ENCODE data around the gene LAMB3.

LAMB3 gene

DNA sequence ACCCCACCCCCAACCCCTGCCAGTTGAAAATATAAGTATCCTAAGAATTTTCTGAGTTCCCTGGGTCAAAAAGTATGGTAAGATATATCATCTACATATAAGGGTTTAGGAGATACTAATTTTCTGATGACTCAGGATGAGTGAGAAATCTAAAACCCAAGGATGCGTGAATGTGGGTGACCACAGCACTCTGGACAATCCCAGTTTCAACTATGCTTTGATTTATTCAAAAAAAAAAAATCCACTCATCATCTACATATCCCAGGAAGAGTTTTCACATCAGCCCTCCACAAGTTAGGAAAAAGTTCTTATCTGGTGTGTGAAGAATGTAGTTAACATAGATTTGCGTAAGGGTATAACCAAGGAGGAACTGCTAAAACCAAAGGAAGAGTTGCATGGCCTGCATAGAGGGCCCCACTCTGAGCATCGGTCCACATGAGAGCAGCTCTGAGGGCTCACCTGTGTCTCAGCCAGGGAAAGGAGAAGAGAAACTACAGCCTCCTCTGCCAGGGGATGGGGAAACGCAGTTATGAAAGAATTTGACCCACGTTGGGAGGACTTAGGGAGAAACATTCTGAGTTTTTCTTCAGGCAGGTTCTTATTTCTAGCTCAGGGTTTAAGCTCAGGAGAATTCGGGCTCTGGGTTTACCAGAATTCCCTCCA lies 18.8 kb downstream of the LAMB3 start:
- no peak for DNase-seq (ENCODE audit: low read depth)

DNA sequence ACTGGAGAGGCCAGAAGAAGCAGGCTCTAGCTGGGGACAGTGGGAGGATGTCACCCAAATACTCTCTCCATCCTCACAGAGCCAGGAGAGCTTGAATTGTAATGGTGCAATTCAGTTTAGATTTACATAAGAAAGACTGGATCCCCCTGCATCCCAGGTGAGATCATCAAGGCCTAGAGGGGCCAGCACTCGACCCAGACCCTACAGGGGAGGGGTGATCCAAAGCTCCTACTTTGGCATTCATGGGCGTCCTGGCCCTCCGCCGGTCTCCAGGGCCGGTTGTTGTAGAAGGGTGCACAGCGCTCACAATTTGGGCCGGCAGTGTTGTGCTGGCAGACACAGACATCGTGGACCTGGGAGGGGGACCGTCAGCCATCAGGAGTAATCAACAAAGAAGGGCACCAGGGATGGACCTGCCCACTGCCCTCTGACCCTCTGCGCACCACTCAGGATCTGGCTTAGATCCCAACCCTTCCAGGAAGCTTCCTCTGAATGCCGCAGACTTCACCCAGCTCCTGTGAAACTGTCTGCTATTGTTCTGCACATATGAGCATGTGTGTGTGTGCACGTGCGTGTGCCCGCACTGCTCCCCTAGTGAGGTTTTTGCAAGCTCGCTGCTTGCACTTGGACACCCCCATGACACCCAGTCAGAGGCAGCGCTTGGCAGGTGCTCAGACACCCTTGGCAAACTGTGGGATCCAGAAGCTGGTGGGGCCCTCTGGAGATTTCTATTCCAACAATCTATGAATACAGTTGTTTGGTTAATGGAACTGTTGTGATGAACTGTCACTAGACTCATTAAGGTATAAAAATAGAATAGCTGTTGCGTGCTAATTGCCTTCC lies 21.6 kb downstream of the LAMB3 start:
- no peak for DNase-seq (ENCODE audit: low read depth)

DNA sequence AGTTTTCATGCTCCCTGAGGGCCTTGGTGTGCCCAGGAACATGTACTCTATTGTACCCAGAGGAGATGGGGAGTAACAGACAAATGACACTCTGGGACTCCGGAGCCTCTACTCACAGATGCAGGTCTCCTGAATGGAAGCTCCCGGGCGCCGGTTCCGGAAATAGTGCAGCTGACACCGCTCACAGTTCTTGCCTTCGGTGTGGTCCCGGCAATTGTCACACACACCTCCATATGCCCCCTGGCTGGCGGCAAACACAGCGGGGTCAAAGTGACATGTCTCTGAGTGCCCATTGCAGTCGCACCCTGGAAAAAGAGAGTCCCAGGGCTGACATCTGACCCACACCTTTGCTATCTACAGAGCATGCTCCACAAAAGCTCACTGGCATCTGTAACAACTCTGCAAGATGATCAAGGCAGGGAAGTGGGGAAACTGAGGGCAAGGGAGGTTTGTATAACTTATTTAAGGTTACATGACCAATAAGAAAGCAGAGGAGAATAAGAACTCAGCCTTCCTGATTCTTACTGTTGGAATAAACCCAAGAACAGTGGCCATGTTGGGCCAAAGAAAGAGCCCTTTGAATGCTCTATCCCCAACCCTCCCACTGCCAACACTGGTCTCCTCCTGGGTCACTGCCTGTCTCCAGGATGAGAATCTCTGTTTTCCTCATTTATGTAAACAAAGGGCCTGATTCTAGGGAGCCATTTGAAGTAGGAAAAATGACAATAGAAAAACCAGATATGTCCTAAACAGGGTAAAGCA lies 22.4 kb downstream of the LAMB3 start:
- DNase-seq (ENCODE audit: low read depth), result no peak

DNA sequence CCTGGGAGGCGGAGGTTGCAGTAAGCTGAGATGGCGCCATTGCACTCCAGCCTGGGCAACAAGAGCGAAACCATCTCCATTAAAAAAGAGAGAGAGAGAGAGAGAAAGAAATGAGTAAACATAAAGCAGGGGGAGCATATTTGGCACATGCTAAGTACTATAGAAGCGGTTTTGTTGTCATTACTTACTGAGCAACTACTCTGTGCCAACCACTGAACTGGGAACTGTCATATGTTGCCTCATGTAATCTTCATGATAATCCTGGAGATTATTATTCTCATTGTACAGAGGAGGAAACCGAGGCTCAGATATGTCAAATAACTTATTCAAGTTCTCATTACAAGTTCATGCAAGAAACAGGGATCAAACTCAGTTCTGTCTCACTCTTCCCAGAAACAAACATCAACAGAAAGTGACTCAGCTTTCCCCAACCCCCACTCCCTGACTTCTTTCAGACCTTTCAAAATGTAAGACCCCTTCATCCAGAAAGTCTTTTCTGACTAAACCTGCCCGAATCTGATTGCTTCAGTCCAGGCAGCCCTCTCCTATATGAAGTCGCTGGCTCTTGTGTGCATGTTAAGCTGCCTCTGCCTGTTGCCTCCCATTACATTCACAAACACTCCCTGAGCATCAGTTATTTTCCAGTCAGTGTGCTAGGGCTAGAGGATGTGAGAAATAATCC lies 23.5 kb downstream of the LAMB3 start:
- no peak for DNase-seq (ENCODE audit: low read depth)

DNA sequence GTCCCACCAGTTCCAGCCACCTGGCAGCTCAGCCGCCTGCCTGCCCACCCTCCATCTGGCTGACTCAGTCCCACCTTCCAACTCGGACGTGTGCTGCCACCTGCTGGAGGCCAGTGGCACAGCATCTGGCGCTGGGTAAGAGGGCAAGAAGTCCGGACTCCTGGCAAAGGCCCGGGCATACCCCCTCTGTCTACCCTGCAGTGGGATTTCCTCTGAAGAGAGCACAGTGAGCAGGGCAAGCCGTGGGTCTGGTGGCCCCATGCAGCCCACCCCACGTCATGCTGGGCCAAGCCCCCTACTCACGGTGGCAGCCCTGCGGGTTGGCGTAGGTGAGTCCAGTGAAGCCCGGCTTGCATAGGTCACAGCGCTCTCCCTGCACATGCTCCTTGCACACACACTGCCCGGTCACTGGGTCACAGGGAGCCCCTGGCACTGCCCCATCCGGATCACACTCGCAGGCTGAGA lies 24.5 kb downstream of the LAMB3 start:
- DNase-seq (ENCODE audit: low read depth), result no peak

DNA sequence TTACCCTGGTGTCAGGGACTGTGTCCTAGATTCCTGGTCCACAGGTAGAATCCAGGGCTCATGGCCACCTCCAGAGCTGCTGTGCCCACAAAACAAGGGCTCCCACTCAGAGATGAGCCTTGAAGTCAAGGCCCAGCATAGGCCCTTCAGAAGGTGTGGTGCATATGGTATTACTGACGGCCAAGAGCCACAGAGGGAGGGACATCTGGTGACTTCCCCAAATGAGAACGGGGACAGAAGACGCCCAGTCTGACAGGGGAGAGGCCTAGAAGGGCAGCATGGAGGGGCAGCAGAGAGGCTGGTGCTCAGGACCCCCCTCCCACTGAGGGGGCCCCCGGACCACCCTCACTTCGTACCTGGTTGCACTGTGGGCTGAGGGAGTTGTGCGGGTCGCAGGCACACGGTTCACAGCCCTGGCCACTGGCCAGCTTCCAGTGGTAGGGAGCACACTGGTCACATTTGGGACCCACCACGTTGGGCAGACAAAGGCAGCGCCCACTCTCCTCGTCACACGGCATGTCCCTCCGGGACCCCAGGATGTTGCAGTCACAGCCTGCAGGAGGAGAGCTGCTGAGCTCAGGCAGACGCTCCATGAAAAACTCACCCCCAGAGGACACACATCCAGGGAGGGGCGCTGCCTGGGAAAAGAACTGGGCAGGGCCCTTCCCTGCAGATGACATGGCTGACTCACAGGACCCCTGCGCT lies 25.0 kb downstream of the LAMB3 start:
- no peak for DNase-seq (ENCODE audit: low read depth)

DNA sequence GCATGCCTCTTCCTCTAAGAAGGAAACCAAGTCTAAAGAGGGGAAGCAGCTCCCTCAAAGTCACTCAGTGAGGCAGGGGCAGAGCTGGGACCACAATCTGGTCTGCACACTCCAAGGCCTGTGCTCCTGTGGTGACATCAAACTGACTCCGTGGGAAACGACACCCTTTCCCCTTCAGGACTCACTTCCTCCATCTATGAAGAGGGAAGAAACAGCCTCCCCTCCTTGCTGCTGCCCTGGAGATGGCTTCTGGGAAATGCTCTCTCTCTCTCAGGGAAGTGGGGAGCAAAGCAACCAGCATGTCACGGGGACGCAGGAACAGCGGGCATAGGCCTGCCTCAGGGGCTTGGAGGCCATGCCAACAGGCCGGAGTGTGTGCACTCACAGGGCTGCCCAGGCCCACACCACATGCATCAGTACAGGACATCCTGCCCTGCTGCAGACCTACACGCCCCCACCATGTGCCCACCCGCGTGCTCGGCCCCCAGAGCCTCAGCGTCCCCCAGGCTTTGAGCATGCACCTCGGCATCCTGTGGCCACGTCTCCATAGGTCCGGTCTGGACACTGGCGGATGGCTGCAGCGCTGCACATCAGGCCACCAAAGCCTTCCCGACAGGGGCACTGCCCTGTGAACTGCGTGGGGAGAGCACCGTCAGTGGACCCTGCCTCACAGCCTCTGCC lies 25.7 kb downstream of the LAMB3 start:
- no peak for DNase-seq (ENCODE audit: low read depth)

DNA sequence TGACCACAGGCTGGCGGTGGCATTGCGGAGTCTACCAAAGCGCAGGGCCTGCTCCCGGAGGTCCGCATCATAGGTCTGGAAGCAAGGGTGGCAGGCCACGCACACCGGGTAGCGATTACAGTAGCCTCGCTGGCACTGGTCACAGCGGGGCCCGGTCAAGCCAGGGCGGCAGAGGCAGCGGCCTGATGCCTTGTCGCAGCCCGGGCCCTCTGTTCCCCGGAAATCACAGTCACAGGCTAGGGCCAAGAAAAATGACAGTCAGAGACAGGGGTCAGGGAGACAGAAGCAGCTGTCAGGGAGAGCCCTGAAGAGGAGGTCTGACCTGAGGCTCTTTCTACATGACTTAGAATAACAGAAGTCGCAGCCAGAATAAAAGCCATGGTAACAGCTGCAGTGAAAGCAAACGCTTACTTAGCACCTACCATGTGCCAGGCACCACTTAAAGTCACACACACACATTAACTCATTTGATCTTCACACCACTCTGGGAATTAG lies 26.4 kb downstream of the LAMB3 start:
- no peak for DNase-seq (ENCODE audit: low read depth)

DNA sequence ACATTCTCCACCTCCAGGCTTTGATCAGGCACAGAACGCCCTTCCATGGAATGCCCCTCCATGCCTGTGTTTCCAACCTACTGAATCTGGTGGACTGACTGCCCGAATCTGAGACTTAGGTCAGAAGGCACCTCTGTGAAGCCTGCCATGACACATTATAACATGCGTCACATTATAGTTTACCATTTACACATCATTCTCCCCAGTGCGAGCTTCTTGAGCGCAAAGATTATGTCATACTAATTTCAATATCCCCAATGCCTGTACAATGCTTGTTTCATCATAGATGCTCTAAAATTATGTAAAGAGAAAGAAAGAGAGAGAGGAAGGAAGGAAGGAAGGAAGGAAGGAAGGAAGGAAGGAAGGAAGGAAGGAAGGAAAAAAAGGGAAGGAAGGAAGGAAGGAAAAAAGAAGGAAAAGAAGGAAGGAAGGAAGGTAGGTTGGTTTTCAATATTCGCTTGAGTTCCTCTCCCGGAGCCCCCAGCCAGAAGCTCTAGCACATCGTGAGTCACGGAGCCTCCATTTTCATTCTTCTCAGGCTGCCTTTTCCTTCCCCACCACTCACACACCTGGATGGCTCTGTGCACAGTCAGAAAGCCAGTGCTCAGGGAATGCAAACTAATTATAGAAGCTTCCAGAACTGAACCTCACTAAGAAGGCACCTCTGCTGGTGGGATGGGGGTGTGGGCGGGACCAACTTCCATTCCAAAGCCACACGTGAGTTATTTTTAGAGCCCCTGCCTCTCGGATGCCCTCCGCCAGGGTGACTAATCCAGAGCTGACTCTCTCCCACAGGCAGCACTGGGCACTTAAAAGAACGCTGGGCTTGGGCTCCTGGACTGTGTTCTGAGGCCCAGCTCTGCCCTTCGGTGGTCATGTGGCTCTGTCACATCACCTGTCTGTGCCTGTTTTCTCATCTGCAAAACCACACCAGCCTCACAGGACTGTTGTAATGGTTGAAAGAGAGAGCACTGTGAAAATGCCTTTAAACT lies 27.4 kb downstream of the LAMB3 start:
- no peak for DNase-seq (ENCODE audit: low read depth)

DNA sequence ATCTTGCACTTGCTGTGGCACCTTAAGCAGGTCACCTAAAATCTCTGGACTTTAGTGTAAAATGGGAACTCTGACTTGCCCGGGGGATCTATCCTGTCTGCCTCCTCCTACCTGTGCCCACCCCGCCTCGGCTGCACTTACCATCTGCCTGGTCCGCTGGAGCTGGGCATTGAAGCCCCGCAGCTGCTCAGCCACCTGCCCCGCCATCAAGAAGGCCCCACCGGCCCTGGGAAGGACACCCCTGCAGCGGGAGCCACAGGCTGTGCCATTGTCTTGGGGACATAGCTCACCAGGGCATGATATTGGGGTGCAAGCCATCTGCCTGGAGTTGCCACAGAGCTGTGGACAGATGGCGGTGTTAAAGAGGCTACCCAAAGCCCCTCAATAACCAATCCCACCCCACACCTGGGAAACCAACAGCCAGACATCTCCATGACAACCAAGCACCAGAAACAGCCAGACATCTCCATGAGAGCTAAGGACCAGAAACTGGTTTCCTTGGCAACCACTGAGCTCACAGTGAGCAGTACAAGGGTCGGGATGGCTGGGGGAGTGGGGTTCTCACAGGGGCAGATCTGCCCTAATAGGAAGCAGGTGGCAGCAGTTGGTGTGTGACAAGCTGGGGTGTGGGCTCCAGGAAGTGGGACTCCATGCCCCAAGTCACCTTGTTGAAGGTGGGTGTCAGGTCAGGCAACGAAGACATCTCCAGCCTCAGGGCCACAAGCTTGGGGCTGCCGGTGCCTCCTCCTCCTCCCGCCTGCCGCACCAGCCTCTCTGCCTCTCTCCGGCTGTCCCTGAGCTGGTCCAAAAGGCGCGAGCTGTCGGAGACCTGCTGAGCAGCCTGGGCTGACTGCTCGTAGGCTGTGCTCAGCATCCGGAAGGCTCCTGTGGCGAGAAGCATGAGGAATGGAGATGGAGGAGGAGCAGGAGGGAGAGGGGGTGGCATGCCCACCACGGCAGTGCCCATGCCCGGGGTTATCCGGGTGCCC lies 29.1 kb downstream of the LAMB3 start:
- no peak for DNase-seq (ENCODE audit: low read depth)

DNA sequence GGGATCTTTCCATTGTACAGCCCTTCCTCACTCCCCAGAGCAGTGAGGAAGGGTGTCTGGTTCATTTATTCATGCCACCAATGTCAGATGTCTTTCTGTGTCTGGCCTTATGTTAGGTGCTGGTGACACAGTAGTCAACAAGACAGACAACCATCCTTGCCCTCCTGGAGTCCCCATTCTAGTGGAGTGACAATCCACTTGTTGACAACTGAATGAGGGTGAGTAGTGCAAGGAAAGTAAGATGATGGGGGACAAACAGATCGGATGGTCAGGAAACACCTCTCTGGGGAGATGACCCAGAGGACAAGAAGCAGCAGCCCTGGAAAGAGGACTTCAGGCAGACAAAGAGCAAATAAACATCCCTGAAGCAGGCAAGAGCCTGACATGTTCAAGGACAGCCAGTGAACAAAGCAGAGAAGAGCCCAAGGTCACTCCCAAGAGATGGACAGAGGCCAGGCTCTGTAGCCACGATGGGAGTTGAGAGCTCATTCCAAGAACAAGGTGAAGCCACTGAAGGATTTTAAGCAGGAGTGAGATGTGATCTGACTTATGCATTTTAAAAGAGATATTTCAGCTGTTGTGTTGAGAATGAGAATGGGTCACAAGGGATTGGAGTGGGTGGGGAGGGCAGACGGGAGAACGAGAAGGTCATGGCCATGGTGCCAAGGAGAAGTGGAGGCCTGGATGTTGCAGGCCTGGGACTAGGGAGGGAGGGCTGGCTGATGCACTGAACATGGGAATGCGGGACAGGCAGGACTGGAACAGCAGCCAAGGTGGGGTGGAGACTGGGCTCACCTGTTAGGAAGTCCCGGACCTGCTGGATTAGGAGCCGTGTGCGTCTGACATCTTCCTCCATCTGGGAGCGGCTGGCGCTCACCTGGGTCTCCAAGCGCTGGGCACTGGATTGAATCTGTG lies 30.2 kb downstream of the LAMB3 start:
- DNase-seq (ENCODE audit: low read depth), result no peak

DNA sequence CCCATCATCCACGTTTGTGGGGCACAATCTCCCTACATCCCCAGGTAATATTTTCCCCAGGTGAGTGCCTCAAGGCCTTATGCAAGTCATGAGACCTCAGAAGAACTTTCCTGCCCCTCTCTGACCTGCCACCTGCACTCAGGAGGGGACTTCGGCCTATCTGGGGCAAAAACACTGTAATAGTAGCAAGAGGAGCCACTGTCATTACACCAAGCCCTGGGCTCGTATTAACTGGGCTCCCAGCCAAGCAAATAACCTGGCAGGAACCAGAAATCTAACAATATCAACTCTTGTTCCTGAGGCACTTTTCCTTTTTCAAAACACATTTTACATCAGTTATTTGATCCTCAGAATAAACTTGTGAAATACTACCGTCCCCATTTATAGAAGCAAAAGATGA lies 30.9 kb downstream of the LAMB3 start:
- no peak for DNase-seq (ENCODE audit: low read depth)

DNA sequence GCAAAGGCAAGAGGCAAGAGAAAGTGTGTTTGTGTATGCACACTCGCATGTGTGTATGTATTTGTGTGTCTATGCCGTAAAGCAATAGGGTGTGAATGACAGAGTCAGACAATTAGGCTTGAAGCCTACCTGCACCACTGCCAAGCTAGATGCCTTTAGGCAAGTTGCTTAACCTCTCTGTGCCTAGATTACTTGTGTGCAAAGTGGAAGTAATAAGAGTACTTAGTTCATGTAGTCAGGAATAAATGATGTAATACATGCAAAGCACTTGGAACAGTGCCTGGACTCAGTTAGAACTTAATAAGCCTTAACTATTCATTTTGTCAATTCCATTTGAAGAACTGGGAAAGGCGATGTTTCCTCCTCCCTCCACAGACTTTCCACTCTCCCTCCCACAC lies 31.7 kb downstream of the LAMB3 start:
- no peak for DNase-seq (ENCODE audit: low read depth)

DNA sequence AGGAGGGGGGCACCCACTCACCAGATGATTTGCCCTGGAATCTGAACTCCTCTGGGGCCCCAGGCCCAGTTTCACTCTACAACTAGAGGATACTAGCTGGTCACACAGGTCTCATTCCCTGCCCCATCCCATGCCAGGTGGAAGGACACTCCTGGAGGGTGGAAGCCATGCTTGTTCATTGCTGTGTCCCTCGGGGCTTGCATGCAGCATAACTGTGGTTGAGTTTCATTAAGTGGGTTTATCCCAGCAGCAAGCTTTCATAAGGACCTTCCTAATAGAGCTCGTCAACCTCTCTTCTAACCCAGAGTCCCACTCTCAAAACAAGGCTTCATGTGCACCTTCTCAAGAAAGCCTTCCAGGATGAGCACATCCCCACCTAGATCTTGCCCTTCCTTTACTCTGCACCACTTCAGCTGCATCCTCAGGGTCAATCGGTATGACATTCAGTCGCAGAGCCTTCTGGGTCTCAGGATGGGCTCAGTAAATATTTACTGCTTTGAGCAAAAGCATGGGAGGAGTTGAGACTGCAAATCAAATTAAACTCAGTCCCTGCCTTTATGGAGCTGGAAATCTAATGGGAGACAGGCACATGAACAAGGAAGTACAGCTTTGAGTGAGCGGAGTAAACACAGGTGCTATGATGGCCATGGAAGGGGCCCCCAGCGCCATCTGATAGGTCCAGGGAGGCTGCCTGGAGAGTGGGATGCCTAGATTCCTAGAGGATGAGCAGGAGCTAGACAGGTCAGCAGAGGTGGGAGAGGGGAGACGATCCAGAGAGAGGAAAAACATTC lies 32.3 kb downstream of the LAMB3 start:
- no peak for DNase-seq (ENCODE audit: low read depth)

DNA sequence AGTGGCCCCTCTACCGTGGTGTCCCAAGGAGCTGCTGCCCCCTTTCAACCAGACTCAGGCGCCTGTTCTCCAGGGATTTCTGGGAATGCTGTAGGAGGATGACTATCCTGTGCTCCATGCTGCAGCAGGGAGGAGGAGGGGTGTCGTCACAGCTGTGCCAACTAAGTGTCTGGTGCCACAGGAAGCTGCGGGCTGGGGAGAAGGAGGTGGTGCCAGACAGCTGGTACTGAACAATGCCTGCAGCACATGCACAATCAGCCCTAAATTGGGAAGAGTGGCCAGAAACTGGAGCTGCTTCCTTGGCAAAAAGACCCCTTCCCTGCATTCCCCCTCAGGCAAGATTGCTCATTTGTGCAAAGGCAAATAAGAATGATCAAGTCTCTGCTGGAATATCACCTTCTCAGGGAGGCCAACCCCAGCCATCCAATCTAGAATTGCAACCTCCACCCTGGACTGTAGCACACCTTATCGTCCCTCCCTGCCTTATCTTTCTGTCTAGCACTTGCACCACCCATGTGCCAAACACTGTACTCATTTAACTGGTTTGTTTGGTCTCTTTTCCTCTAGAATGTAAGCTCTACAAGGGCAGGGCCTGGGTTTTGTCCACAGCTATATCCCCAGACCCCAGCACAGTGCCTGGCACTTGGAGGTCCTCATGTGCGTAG lies 33.3 kb downstream of the LAMB3 start:
- no peak for DNase-seq (ENCODE audit: low read depth)

DNA sequence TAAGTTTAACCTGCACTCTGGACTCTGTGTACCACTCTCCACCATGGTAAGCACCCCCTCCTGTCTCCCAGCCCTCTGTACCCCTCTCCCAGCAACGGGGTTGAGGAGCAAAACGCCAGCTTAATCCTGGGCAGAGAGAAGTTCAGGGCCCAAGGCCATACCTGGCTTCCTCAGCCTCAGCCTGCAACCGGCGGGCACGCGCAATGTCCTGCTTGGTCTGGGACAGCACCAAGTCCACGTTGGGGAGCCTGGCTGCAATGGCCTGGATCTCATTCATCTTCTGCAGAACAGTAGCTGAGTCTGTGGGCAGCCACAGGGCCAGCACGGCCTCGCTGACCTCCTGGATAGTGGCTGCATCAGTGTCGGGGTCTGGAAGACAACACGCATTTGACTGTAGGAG lies 33.9 kb downstream of the LAMB3 start:
- no peak for DNase-seq (ENCODE audit: low read depth)
